Measurements from ENCODE around the gene PRUNE2.

Gene PRUNE2

DNA sequence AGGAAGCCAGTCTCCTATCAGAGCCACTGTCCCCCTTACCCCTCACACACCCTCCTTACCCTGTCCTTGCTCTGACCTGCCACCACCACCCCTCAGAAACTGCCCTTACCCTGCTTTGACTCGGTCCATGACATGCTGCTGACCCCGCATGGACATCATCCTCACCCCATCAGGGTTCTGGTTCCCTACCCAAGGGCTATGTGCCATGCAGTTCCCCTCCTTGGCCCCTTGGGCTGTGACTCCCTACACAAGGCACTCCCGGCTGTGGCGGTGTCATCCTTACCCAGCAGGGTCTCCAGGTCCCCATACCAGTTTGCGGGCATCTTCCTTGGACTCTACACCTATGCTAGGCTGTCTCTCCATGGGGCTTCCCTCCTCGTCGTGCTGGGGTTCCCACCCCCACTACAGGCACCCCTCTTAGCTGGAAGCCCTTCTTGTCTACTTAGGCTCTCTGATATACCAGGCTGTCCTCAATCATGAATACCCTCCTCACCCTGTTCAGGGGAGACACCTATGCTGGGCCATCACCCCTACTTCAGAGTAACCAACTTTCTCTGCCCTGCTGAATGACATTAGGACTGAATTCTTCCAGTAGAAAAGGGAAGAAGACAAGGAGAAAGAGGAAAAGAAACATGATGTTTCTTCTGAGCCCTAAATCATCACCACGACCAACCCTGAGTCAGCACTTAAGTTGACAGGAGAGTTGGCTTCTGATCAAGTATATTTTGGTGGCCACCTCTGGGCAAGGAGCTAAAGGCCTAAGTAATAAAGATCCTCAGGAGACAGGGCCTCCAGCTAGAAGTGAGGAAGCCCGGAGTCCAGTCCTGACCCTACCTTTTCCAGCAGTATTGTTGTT lies 331.8 kb downstream of the PRUNE2 start:
- no peak for DNase-seq (ENCODE audit: low read depth)

DNA sequence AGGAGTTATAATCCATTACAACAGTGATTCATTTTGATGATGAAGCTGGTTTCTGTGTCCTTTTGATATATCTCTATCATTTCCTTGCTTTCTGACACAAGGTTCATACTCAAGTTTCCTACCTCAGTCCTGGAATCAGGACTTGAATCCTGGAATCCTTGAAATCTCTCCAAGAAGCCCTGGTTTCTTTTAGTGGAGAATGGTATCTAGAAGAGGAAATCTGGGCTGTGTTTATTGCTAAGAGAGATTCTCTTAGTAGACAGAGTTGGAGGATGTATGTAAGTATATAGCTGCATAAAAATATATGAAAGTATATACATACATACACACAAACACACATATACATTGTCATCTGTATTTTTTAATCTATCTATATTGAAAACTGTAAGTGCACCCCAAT lies 332.5 kb downstream of the PRUNE2 start:
- no peak for DNase-seq (ENCODE audit: low read depth)

DNA sequence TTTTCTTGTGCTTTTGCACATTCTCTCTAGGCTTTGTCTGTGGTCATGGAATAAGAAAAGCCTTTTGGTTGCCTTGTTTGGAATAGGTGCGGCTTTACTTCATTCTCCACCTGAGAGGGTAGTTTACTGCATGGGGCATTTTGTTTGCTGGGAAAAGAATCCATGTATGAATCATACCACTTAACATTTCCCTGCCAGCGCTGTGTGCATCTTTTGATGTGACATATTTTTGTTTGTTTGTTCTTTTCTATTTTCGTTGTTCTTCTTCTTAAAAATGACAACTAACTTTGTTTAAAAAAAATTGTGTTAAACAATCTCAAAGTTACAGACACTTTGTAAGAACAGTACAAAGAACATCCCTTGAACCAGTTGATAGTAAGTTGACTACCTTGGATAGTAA lies 333.8 kb downstream of the PRUNE2 start:
- no peak for DNase-seq (ENCODE audit: low read depth)

GRCh38 chr9:76571743-76572146 lies 334.2 kb downstream of the PRUNE2 start:
- no peak for DNase-seq (ENCODE audit: low read depth)

GRCh38 chr9:76571288-76571687 lies 334.6 kb downstream of the PRUNE2 start:
- DNase-seq (ENCODE audit: low read depth): no peak

DNA sequence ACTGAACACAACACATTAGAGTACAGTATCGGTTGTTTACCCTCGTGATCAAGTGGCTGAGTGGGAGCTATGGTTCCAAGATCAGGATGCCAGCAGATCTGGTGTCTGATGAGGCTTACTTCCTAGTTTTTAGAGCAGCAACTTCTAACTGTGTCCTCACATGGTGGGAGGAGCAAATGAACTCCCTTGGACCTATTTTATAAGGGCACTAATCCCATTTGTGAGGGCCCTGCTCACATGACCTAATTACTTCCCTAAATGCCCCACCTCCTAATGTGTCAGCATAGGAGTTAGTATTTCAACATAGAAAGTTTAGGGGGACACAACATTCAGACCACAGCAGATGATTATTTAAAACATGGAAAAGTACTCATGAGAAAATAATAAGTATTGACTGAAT lies 335.1 kb downstream of the PRUNE2 start:
- no peak for DNase-seq (ENCODE audit: low read depth)

DNA sequence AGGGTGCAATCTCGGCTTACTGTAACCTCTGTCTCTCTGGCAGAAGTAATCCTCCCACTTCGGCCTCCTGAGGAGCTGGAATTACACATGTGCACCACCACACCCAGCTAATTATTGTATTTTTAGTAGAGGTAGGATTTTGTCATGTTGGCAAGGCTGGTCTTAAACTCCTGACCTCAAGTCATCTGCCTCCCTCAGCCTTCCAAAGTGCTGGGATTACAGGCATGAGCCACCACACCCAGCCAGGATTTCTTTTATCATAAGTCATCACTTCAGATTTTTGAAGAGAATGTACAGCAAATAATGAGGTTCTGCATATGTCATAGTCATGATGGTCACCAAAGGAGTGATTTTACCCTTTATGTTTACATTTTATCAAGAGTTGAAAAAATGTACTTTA lies 338.8 kb downstream of the PRUNE2 start:
- DNase-seq (ENCODE audit: low read depth): no peak

DNA sequence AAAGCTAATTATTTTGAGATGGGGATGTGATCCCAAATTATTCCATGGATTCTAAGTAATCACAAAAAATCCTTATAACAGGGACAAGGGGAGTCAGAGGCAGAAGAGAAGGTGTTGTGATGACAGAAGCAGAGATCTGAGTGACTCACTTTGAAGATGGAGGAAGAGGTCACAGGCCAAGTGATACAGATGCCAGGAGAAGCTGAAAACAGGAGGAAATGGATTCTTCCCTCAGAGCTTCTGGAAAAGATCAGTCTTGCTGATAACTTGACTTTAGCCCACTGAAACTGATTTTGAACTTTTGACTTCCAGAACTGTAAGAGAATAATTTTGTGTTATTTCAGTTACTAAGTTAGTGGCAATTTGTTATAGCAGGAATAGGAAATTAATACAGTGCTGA lies 341.6 kb downstream of the PRUNE2 start:
- no peak for DNase-seq (ENCODE audit: low read depth)

DNA sequence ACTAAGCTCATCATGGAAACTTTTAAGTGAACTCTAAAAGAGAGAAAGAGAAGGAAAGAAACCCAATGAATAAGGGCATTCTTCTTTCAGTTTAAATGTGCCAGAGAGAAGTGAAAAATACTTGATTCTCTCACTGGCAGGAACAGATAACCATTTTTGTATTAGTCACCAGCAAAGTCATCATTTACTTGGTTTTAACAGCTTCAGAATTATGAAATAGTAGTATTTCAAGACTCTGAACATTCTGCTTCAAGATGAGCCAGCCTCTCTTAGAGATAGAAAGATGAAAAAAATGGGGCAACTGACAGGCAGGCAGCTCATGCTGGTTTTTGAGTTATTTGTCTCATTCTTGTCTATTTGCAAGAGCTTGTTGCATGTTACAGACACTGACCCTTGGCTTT lies 343.4 kb downstream of the PRUNE2 start:
- DNase-seq (ENCODE audit: low read depth): no peak

GRCh38 chr9:76561900-76562299 lies 344.0 kb downstream of the PRUNE2 start:
- DNase-seq (ENCODE audit: low read depth): no peak
